ENCODE measurements around the gene LCN9. TPM values are rescaled to one million over a fixed set of nuclear protein-coding genes. Genes with fewer than 3 reads are reported as not detected.

LCN9 gene
- total and polyA plus RNA-seq, 2 experiments from 2014 or later = not detected

DNA sequence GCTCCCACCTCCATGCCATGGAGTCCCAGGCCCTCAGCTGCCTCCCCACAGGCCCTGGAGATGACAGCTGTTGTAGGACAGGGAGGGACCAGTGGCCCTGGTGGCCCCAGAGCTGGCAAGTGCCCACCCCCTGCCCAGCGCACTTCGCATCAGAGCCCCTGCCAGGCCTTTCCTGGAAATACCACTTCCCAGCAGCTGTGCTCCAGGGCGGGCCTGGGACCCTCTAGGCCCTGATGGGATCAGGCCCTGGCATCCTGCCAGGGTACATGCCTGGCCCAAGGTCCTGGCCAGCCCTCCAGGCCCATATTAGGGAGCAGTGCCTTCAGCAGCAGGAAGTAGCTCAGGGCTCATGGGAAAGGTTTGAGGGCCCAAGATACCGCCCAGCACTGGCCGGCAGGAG lies 41.4 kb downstream of the LCN9 start:
- H3K27ac Mint-ChIP-seq = no peak overlapping the region
- peaks cover 18% of the 10 kb centered on the region for H3K27me3 Mint-ChIP-seq (ENCODE audit: insufficient read depth, low read depth, poor library complexity)

More for the DNA sequence above, 41.4 kb downstream of the LCN9 start:
- Histone ChIP-seq H3K79me2 (replicated peaks; ENCODE audit: insufficient read depth) (no peaks in the 10 kb centered on the region), H4K20me1 (replicated peaks; ENCODE audit: insufficient read depth) (no peaks in the 10 kb centered on the region), H3K36me3 (ENCODE audit: insufficient read depth) (no peaks in the 10 kb centered on the region), H3K4me1 (ENCODE audit: insufficient read depth) (no peaks in the 10 kb centered on the region), H3K9me2 (ENCODE audit: insufficient read depth) (no peaks in the 10 kb centered on the region), H3K27me3 (ENCODE audit: insufficient read depth) (0 out of 2 replicates have a peak, but pooled peaks cover 3% of the 10 kb centered on the region), H3F3A (replicated peaks; ENCODE audit: low read depth) (no peaks in the 10 kb centered on the region), H3K4me2 (no peak overlapping the region), H2AFZ (no peak overlapping the region), H3K27ac (ENCODE audit: low read depth) (no peak overlapping the region), H3K4me3 (no peak overlapping the region)
- no peak for ATAC-seq
- no peaks in the 10 kb centered on the region for H3K36me3 Mint-ChIP-seq (ENCODE audit: low read depth)
- peaks cover 3% of the 10 kb centered on the region; the same call in 2 of the 3 replicates for H3K4me1 Mint-ChIP-seq
- TF ChIP-seq ZNF331 (CRISPR knock-in tag; IDR thresholded peaks at IDR 0.05; ENCODE audit: low read depth) (no peak), POLR2AphosphoS5 (IDR thresholded peaks at IDR 0.05; ENCODE audit: low read depth) (no peak), EZH2 (IDR thresholded peaks at IDR 0.05; ENCODE audit: low read depth, unreplicated experiment) (no peak), EZH2phosphoT487 (IDR thresholded peaks at IDR 0.05; ENCODE audit: unreplicated experiment) (no peak), ZNF462 (CRISPR knock-in tag; IDR thresholded peaks at IDR 0.05) (no peak), ETS1 (IDR thresholded peaks at IDR 0.05) (no peak), CREB1 (CRISPR knock-in tag; IDR thresholded peaks at IDR 0.05; ENCODE audit: low read depth) (no peak), STAT1 (IDR thresholded peaks at IDR 0.05; ENCODE audit: unreplicated experiment) (no peak), ZNF114 (CRISPR knock-in tag; IDR thresholded peaks at IDR 0.05) (no peak), NANOG (IDR thresholded peaks at IDR 0.05; ENCODE audit: borderline replicate concordance) (no peak), JUNB (IDR thresholded peaks at IDR 0.05; ENCODE audit: unreplicated experiment) (no peak)
- TF ChIP-seq, protein P1, sequence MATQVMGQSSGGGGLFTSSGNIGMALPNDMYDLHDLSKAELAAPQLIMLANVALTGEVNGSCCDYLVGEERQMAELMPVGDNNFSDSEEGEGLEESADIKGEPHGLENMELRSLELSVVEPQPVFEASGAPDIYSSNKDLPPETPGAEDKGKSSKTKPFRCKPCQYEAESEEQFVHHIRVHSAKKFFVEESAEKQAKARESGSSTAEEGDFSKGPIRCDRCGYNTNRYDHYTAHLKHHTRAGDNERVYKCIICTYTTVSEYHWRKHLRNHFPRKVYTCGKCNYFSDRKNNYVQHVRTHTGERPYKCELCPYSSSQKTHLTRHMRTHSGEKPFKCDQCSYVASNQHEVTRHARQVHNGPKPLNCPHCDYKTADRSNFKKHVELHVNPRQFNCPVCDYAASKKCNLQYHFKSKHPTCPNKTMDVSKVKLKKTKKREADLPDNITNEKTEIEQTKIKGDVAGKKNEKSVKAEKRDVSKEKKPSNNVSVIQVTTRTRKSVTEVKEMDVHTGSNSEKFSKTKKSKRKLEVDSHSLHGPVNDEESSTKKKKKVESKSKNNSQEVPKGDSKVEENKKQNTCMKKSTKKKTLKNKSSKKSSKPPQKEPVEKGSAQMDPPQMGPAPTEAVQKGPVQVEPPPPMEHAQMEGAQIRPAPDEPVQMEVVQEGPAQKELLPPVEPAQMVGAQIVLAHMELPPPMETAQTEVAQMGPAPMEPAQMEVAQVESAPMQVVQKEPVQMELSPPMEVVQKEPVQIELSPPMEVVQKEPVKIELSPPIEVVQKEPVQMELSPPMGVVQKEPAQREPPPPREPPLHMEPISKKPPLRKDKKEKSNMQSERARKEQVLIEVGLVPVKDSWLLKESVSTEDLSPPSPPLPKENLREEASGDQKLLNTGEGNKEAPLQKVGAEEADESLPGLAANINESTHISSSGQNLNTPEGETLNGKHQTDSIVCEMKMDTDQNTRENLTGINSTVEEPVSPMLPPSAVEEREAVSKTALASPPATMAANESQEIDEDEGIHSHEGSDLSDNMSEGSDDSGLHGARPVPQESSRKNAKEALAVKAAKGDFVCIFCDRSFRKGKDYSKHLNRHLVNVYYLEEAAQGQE (IDR thresholded peaks at IDR 0.05; ENCODE audit: unreplicated experiment) = no peak
- TF ChIP-seq, protein P2, sequence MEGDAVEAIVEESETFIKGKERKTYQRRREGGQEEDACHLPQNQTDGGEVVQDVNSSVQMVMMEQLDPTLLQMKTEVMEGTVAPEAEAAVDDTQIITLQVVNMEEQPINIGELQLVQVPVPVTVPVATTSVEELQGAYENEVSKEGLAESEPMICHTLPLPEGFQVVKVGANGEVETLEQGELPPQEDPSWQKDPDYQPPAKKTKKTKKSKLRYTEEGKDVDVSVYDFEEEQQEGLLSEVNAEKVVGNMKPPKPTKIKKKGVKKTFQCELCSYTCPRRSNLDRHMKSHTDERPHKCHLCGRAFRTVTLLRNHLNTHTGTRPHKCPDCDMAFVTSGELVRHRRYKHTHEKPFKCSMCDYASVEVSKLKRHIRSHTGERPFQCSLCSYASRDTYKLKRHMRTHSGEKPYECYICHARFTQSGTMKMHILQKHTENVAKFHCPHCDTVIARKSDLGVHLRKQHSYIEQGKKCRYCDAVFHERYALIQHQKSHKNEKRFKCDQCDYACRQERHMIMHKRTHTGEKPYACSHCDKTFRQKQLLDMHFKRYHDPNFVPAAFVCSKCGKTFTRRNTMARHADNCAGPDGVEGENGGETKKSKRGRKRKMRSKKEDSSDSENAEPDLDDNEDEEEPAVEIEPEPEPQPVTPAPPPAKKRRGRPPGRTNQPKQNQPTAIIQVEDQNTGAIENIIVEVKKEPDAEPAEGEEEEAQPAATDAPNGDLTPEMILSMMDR (conservative IDR thresholded peaks at IDR 0.05; ENCODE audit: low read depth in 2 of 2) = no peak
- no peaks in the 10 kb centered on the region for H3K9me3 Mint-ChIP-seq
- no peak for DNase-seq (ENCODE audit: low spot score)
- no peak overlapping the region for H3K4me3 Mint-ChIP-seq
